ENCODE data around the gene CST9. TPM values are rescaled to one million over a fixed set of nuclear protein-coding genes. Genes with fewer than 3 reads are reported as not detected.

The CST9 gene, protein sequence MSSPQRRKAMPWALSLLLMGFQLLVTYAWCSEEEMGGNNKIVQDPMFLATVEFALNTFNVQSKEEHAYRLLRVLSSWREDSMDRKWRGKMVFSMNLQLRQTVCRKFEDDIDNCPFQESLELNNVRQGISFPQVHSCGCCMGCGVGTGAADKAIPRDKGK
- not detected for polyA plus RNA-seq (ENCODE audit: insufficient read length in 3 of 3)

DNA sequence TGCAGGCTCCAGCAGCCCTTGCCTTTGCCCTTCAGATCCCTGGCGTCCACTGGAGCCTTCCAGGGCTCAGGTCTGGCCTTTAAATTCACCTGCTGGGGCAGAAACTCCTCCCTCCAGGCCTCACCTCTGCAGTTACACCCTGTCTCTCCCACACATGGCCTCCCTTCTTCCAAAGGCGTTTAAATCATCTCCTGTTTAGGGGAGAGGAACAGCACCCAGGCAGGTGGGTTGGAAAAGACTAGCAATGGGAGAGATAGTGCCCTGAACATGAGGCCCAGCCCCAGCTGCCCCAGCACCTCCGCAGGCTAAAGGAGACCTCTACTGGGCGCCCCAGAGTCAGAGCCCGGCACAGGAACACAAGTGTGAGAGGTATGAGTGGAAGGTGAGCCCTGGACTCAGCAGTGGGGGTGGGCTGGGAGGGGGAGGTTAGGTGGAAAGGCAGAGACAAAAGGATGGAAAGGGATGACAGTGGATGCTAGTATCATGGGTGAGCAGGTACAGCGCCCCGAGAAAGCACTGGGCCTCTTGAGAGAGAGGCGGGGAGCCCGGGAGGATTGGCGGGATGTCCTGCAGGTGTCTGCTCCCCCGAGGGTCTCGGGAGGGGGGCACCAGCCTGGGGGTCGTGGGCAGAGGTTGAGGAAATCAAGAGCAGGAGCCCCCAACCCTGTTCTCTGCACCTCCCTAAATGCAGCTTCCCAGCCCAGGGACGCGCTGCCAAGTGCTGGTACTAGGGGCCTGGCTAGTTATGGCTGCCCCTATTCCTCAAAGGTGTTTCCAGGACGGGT lies at the start of gene CST9:
CST9 (minus strand) TSS at position 51 of the 785 bp plus-strand sequence. CDS start 53 bp downstream, outside the sequence.
- no peak for DNase-seq (ENCODE audit: low read depth in 3 of 3, low spot score in 2 of 3)

DNA sequence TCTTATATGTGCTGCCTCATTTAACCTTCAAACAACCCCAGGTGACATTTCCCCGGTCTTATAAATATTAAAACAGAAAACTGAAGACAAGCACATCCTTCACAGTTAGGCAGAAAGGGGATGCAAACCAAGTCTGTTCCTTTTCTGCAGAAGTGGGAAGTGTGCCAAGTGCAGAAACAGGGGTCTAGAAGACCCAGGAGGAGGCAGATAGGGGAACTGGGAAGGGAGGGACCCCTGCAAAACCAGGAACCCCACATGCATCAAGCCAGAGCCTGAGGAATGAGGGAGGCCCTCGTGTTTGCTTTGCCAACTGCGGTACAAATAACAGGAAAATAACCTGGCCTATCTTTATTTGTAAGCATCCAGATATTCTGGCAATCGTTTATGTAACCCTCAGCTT lies 49.0 kb upstream of the CST9 start:
- DNase-seq (ENCODE audit: low read depth in 3 of 3, low spot score in 2 of 3) = no peak

DNA sequence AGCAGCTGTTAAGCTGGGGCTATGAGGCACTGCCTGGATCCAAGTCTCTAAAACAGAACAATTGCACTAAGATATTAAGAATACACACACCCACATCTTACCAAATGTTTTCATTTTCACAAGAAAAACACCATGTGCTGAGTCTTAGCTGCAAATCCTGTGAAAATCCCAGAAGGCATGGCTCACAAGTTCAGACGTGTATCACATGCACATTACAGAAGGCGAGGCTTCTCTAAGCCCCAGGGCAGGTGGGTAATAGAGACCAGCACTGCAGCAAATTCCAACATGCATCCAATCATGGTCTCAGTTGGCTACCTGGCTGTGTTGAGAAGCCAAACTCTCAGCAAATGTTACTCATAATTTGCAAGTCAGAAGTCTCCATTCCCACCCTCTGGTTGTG lies 48.3 kb upstream of the CST9 start:
- DNase-seq (ENCODE audit: low read depth in 3 of 3, low spot score in 2 of 3) = no peak

DNA sequence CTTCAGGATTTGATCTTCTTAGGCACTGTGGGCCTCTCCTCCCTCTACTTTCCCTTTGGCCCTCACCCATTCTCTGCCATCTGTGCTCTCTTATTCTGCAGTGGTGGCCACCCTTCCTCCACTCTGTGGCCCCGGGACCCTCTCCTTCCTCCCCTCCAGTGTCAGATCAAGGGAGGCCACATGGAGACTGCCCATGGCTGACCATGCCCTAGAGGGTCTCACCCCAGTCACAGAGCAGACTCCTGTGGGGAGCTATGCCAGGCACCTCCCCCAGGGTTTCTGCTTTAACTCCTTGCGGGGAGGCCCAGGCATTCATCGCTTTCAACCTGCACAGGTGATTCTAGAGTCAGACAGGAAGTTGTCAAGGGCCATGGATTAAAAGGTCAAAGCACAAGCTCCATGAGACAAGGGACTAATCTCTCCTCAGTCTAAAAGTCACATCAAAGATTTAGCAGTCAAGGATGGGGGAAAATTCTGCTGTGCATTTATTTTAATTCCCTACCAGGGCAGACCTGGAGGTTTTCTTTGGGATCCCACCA lies 47.8 kb upstream of the CST9 start:
- DNase-seq (ENCODE audit: low read depth in 3 of 3, low spot score in 2 of 3) = no peak

DNA sequence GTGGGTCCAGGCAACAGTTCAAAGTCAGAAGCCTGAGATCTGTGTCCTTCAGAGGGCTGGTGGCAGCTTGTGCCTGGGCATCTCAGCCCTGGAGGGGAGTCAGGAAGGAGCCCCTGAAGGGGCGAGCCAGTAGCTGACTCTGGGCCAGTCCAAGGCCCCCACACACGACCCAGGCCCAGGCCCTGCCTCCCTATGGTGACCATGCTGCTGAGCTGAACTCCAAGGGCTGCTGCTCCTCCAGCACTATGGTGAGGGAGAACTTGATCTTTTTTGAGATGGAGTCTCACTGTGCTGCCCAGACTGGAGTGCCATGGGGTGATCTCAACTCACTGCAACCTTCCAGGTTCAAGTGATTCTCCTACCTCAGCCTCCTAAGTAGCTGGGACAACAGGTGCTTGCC lies 47.2 kb upstream of the CST9 start:
- no peak for DNase-seq (ENCODE audit: low read depth in 3 of 3, low spot score in 2 of 3)

DNA sequence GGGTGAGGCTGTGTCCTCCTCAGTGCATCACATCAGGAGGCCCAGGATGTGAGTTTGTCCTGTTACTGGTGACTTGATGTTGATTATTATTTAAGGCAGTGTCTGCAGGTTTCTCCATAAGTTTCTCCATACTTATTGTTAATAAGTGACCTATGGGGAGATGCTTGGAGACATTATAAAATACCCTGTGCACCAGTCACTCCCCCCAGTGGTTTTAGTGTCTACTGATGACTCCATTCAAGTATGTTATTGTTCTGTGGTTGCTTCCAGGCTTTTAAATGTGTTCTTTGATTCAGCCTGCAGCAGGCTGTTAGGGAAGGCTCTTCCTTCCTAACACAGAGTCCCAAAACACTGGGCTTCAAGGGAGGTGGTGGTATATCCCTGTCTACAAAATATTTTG lies 46.7 kb upstream of the CST9 start:
- no peak for DNase-seq (ENCODE audit: low read depth in 3 of 3, low spot score in 2 of 3)

DNA sequence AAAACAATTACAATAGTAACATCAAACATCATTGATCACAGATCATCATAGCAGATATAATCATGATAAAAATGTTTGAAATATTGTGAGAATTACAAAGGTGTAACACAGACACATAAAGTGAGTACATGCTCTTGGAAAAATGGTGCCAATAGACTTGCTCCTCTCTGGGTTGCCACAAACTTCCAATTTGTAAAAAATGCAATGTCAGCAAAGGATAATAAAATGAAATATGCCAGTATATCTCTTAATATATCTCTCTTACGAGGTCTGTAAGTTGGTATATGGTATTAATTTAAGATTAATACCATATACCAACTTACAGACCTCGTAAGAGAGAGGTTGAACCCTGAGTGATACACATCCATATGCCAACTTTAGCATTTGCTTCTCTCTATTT lies 45.4 kb upstream of the CST9 start:
- DNase-seq (ENCODE audit: low read depth in 3 of 3, low spot score in 2 of 3) = no peak

DNA sequence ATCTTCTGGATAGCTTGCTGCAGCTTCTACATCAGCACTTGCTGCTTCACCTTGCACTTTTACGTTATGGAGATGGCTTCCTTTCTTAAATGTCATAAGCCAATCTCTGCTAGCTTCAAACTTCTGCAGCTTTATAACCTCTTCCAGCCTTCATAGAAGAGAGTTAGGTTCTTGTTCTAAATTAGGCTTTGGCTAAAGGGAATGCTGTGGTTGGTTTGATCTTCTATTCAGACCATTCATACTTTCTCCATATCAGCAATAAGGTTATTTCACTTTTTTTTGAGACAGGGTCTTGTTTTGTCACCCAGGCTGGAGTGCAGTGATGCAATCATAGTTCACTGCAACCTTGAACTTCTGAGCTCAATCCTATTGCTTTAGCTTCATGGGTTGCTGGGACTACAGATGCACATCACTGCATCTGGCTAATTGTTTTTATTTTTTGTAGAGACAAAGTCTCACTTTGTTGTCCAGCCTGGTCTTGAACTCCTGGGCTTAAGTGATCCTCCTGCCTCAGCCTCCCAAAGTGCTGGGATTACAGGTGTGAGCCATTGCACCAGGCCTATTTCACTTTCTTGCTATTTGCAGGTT lies 44.2 kb upstream of the CST9 start:
- no peak for DNase-seq (ENCODE audit: low read depth in 3 of 3, low spot score in 2 of 3)

DNA sequence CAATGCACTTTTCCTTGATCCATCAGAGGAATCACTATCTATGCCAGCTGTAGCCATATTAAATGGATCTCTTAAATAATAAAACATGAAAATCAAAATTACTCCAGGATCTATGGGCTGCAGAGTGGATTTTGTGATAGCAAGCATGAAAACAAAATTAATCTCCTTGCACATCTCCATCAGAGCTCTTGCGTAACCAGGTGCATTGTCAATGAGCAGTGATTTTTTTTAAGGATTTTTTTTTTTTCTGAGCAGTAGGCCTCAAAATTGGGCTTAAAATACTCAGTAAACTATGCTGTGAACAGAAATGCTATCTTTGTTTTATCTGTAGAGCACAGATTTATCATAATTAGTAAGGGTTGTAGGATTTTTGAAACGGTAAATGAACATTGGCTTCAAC lies 43.5 kb upstream of the CST9 start:
- DNase-seq (ENCODE audit: low read depth in 3 of 3, low spot score in 2 of 3) = no peak

DNA sequence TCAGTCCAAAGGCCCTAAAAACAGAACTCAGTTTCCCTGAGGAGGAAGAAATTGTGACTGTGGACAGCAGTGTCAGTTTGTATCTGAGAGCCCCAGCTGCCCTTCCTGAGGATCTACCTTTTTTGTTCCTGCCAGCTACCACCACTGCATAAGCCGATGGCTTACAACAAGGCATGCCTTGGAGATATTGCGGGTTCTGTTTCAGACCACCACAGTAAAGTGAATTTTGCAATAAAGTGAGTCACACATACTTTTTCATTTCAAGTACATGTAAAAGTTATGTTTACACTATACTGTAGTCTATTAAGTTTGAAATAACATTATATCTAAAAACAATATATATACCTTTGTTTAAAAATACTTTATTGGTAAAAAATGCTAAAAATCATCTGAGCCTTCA lies 41.6 kb upstream of the CST9 start:
- no peak for DNase-seq (ENCODE audit: low read depth in 3 of 3, low spot score in 2 of 3)

DNA sequence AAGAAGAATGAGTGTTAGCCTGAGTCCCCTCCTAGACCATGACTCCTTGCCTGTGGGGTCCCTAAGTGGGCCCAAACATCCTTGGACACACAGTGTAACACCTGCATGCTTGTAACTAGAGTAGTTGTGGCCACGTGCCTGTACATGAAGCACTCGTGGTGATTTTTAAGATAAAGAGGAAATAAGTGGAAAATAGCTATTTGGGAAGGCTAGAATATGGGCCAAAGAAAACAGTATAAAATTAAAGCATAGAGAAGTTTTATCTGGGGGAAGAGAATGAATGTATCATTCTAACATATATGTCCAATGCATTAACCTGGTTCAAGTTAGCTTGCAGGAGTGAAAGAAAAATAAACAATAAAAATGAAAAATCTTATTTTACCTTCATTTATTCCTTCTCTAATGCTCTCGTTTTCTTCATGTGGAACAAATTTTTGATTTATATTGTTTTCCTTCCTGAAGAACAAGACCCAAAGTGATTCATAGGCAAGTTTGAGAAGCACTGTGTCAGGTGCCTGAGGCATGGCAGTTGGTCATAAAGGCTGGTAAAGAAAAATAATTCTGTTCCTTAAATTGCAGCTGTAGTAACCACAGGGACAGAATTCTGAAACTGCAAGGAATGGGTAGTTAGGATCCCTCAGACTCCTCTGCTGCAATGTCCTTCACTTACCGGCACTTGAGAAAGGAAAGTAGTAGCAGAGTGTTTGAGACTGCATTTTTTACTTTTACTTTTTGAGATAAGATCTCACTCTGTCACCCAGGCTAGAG lies 40.6 kb upstream of the CST9 start:
- DNase-seq (ENCODE audit: low read depth in 3 of 3, low spot score in 2 of 3) = no peak

DNA sequence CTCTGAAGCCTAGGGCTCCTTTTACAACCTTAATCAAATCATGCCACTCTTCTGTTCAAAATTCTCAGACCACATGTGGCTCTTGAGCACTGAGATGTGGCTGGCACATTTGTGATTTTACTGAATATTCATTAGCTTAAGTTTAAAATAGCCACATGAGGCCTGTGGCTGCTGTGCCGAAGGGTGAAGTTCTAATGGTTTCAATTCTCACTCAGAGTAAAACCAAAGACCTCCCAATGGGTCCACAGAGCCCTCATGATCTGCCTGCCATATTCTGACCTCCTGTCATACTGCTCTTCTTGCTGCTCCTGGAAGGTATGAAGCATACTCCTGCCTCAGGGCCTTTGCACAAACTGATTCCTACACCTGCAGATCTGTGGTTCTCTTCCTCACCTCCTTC lies 39.9 kb upstream of the CST9 start:
- no peak for DNase-seq (ENCODE audit: low read depth in 3 of 3, low spot score in 2 of 3)

DNA sequence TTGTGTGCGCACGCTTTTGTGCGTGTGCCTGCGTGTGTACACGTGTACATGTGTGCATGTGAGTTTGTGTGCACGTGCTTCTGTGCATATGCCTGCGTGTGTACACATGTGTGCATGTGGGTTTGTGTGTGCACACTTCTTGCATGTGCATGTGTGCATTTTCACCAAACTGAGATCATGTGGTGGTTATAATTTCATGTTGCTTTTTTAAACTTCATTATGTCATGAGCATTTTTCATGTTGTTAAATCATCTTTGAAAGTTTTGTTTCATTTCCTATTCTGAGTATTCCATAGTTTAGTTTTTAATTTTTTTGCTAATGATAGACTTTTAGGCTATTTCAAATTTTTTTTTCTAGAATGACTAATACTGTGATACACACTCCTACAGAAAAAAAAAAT lies 38.4 kb upstream of the CST9 start:
- no peak for DNase-seq (ENCODE audit: low read depth in 3 of 3, low spot score in 2 of 3)

DNA sequence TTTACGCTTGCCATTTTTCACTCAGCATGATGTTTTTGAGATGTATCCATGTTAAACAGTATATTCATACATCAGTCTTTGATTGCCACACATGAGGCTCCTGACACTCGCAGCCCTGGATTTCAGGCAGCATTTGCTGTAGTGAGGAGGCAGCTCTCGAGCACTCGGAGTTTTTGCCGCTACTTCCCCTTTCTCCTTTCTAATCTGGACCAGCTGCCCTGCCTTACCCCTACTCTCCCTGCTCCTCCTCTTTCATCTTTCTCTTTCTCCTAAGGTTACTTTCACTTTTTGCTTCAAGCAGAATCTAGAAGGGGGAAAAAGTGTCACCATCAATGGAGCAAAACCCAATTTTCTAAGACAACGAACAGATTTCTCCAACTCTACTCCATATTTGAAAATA lies 37.9 kb upstream of the CST9 start:
- no peak for DNase-seq (ENCODE audit: low read depth in 3 of 3, low spot score in 2 of 3)

DNA sequence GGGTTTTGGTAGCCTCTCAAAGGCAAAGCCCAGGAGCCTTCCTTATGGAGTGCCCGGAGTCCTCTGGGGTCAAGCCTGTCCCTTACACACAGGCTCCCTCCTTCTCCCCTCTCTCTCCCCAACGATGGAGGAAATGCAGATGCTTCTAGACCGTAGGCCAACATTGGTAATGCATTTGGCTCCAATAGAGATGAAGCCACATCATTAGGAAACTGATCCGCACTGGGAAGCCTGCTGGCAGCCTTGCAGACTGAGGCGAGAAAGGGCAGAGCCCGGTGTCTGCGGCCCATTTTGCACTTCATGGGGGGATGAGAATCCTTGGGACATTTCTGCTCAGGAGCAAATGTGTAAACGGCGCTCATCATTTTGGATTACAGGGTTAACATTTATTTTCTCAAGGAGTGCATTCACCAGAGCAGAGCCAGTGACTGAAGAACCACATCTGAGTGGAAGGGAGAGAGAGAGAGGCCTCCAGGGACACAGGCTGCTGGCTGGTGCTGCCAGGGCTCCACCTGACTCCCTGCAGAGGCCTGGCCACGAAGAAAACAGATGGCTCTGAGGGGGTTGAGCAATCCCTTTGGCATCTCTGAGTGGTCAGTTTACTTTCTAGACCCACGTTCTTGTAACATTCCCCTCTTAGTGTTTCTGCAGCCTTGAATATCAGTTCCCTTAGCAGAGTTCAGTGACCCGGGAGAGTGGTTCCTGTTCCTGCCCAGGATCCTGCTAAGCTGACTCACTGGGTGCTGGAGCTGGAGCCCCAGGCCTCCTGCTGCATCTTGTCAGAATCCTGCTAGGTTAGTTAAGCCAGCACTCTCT lies 36.4 kb upstream of the CST9 start:
- no peak for DNase-seq (ENCODE audit: low read depth in 3 of 3, low spot score in 2 of 3)

DNA sequence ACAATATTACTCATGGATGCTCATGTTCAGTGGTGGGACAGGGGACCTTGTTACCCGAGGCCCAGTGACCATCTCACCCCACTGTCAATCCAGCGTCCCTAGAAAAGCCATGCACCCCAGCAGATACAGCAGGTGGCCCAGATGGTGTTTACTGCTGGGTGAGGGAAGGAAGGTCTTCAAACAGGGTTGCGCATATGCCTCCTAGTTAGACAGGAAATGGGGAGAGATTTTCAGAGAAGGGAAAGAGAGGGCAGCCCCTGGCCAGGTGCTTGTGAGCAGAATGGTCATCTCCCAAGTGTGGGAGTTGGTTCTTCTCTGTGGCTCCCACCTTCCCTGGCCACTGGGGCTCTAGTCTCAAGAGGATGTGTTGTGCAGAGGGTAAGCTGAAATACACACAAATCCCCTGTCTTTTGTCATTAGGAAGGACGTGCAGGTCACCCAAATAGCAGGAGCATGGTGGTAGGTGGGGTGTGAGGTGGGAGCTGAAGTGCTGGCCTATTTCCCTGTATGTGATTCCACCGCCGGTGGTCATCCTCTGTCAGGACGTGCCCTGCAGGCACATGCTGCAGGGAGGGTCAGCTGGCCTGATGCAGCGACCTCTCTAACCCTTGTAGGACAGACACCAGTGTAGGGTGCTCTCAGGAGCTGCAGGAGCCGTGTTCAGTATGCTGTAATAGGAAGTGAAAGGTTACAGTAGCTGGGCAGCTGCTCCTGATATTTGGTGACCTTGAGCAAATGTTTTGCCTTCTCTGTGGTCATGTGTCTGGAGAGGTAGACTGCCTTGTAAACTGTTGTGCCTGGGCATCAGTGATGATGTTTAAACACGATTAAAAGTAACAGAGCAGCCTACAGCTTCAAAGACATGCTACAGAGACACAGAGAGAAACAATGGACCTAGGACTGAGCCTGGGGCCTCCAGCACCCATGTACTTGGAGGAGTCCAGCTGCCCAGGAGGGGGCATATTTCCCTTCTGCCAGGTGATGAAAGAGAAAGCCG lies 35.3 kb upstream of the CST9 start:
- DNase-seq (ENCODE audit: low read depth in 3 of 3, low spot score in 2 of 3) = no peak

DNA sequence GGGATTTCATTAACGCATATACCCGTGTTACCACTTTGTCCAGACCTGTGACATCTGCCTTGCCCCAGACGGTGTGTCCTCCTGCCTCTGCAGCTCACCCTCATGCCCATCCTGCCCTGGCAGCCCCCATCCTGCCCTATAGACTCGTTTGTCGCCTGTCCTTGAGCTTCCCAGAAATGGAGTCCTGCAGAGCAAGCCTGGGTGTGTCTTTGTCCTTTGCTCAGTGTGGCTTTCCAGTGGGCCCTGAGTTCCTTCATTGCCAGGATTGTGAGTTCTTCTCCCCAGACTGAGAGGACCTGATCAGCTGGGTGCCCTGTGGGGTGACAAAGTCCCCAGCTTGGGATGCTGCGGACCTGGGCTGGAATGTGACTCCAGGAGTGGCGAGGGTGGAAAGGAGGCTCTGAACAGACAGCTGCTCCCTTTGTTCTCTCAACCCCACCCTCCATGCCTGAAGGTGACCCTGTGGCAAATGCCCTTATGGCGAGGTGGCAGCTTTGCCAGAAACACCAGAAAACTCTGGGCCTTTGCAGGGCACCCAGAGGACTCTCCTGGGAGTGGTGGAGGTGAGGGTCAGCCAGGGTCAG lies 34.4 kb upstream of the CST9 start:
- DNase-seq (ENCODE audit: low read depth in 3 of 3, low spot score in 2 of 3) = no peak

DNA sequence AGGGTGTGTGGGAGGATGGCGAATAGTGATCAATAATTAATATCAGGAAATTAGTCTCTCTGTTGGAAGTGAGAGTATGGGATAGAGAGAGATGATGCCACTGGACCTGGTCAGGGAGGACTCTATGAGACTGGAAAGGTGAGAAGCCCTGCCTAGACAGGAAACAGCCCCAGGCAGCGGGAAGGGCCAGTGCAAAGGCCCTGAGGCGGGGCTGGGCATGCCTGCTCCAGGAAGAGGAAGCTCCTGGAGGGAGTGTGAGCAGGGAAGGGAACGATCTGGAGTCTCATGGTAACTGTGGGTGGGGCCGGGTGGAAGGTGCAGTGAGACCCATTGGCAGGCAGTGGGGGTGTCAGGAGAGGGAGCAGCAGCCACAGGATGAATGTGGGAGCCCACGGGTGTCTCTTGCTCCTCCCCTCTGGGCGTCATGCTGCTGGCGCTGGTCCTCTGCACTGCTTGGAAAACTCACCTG lies 33.8 kb upstream of the CST9 start:
- no peak for DNase-seq (ENCODE audit: low read depth in 3 of 3, low spot score in 2 of 3)

DNA sequence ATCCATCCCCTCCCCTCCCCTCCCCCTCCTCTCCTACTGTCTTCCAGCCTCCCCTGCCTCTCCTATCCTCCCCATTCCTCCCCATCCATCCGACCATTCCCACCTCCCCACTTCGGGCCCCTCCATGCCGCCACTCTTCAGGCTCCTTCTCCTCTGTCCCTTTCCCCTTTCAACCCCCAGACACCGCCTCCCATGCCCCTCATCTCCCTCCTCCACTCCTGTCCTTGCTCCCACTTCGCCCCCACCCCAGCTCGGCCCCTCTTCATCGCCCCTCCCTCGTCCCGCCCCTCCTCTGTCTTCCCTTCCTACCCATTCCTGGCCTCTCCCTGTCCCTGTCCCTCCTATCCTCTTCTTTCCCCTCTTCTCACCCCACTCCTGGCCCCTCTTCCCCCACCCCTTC lies 32.6 kb upstream of the CST9 start:
- no peak for DNase-seq (ENCODE audit: low read depth in 3 of 3, low spot score in 2 of 3)
